Measurements from ENCODE around the gene FGF11. TPM values are rescaled to one million over a fixed set of nuclear protein-coding genes. Genes with fewer than 3 reads are reported as not detected.

The FGF11 gene
- total and polyA plus RNA-seq, 2 of the 13 experiments (the other 11 are each of a cell fraction or from before 2014, with no cell fraction given): 0.20 to 7.6 TPM

GRCh38 chr17:7479213-7480088 lies 40.1 kb downstream of the FGF11 start, which contains the start of gene ZBTB4 (continued):
- TF ChIP-seq RERE (CRISPR knock-in tag; IDR thresholded peaks at IDR 0.05; ENCODE audit: low read depth) (0 out of 2 replicates have a peak, but pooled peaks have one; percentile 25), POLR2A (IDR thresholded peaks at IDR 0.05; ENCODE audit: insufficient read depth in 1 of 2, low read depth in 2 of 2, low read length in 2 of 2) (peak; percentile 33 to 49; a peak in 2 of 4 replicates), KDM2A (CRISPR knock-in tag; IDR thresholded peaks at IDR 0.05; ENCODE audit: borderline replicate concordance, low read depth) (peak; percentile 21; the same call in 1 of the 2 replicates), ZFP91 (CRISPR knock-in tag; IDR thresholded peaks at IDR 0.05; ENCODE audit: borderline replicate concordance) (no peak), ZNF501 (CRISPR knock-in tag; IDR thresholded peaks at IDR 0.05) (0 out of 2 replicates have a peak, but pooled peaks have one; percentile 26), CBX1 (IDR thresholded peaks at IDR 0.05; ENCODE audit: low read depth) (no peak), TEAD3 (CRISPR knock-in tag; optimal IDR thresholded peaks at IDR 0.05; ENCODE audit: borderline replicate concordance) (peak; percentile 86), KAT8 (CRISPR knock-in tag; IDR thresholded peaks at IDR 0.05) (peak; percentile 68; the same call in 1 of the 2 replicates), ZSCAN31 (CRISPR knock-in tag; IDR thresholded peaks at IDR 0.05; ENCODE audit: low read depth) (peak; percentile 74; the same call in 1 of the 2 replicates), ATAD3A (CRISPR knock-in tag; IDR thresholded peaks at IDR 0.05) (0 out of 2 replicates have a peak, but pooled peaks have one; percentile 22), KMT2A (CRISPR knock-in tag; IDR thresholded peaks at IDR 0.05) (no peak), ZNF777 (CRISPR knock-in tag; IDR thresholded peaks at IDR 0.05) (peak; percentile 63), ARID5B (CRISPR knock-in tag; IDR thresholded peaks at IDR 0.05) (0 out of 2 replicates have a peak, but pooled peaks have one; percentile 6)
- TF ChIP-seq, protein P1, sequence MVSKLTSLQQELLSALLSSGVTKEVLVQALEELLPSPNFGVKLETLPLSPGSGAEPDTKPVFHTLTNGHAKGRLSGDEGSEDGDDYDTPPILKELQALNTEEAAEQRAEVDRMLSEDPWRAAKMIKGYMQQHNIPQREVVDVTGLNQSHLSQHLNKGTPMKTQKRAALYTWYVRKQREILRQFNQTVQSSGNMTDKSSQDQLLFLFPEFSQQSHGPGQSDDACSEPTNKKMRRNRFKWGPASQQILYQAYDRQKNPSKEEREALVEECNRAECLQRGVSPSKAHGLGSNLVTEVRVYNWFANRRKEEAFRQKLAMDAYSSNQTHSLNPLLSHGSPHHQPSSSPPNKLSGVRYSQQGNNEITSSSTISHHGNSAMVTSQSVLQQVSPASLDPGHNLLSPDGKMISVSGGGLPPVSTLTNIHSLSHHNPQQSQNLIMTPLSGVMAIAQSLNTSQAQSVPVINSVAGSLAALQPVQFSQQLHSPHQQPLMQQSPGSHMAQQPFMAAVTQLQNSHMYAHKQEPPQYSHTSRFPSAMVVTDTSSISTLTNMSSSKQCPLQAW (CRISPR knock-in tag; IDR thresholded peaks at IDR 0.05): peak; percentile 41; the same call in 1 of the 2 replicates
- TF ChIP-seq, protein P2, sequence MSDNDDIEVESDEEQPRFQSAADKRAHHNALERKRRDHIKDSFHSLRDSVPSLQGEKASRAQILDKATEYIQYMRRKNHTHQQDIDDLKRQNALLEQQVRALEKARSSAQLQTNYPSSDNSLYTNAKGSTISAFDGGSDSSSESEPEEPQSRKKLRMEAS (IDR thresholded peaks at IDR 0.05): peak; percentile 33; the same call in 1 of the 2 replicates

Data from HepG2 (cell line).